Activated naive CD4-positive, alpha-beta T cell treated with anti-CD3 and anti-CD28 coated beads, Interleukin-2, amount 50 U/mL, for 16 hours (primary cell): ENCODE results near the gene MUL1.
A peak's percentile ranks its signal among the peaks of the same experiment; 100 is the strongest.

Experiments used
- DNase-seq: peaks from one replicate; pipeline ENCODE4 v3.0.0-alpha.2; 2020

Gene MUL1

DNA sequence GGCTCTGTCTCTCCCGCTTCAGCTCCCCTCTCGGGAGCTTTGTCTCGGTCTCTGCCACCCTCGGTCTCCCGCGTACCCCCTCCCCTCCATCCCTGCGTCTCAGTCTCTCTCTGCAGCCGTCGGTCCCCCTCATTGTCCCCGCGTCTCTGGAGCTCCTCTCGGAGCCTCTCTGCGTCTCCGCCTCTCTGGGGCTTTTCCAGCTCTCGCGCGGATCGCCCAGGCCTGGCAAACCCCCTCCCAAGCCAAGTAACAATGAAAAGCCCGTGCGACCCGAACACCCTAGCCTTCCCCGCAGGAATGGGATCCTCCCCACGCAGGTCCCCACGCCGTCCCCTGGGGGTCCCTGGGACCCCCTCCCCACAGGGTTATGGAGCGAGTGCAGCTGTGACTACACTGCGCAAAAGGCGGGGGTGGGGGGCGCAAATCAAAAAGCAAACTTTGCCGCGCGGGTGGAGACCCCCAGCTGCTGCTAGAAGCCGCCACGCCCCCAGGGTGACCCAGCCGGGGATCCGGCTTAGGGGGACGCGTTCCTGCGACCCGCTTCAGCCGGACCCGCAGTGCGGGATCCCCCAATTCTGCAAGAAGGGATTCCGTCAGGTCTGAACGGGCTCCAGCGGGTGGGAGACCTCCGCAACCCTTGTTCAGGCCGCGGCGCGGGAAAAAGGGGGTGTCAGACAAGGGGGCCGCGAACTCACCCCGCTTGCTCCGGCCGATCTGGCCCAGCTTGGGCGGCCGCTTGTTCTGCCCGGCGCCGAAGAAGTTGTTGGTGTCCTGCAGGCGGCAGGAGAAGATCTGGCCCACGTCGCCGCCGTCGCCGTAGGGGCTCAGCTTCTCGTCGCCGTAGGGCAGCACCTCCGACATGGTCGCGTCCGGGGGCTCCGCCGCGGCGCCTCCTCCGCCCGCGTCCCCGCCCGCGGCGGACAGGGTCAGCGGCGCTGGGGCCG is 23.2 kb downstream of the MUL1 start:
- DNase-seq = no peak

DNA sequence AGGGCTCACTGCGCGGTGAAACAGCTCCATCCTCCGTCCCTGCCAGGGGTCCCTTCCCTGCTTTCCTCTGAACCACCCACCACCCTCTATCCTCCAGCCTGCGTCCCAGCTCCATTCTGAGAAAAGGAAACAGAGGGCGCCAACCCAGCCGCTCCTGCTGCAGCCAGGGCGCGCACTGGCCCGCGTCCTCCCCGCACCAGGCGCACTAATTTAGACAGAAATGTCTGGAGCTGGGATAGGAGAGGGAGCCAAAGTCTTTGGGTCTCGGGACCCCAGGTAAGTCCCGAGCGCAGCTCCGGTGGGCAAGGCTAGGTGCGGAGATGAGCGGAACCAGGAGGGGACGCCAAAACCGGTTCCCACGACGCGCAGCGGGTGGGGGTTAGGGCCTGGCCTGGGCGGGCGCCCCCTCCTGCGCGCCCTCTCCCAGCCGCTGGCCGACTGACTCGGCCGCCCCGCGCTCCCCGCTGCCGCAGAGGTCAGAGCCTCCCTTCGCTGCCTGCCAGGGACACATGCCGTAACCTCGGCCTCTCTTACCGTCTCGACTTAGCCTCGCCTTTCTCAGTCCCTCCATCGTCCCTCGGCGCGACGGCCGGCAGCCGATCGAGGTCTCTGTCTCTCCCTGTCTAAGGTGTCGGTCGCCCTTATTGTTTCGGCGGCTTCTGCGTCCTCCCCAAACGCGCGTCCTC is 24.0 kb downstream of the MUL1 start:
- no peak for DNase-seq

DNA sequence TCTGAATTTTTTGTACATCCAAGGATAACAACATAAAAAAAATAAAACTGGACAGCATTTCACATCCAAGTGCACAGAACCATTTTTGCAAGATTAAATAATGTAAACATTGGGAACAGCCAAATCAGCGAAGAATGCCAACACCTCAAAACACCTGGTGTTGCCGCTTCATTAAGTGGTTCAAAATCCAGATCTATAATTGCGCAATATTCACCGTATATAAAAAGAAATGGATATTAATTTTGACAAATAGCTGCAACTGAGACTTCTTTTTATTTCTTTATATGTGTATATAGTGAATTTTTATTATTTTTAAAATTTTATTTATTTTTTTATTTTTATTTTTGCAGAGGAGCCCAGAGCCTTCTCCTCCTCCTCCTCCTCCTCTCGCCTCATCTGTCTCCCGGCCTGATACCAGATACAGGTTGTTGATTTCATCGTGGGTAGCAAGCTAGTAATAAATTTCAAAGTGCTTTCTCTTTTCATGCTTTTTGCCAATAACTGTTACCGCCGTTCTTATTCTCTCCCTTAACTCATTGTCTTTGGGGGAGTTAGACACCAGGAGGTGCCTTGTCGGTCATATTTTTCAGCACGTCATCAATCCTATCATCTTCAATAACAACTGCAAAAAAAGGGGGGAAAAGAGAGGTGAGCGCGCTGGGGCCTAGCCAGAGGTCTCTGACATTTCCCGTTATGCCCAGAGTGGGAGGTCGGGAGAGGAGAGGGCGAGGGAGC is 24.7 kb downstream of the MUL1 start:
- no peak for DNase-seq

DNA sequence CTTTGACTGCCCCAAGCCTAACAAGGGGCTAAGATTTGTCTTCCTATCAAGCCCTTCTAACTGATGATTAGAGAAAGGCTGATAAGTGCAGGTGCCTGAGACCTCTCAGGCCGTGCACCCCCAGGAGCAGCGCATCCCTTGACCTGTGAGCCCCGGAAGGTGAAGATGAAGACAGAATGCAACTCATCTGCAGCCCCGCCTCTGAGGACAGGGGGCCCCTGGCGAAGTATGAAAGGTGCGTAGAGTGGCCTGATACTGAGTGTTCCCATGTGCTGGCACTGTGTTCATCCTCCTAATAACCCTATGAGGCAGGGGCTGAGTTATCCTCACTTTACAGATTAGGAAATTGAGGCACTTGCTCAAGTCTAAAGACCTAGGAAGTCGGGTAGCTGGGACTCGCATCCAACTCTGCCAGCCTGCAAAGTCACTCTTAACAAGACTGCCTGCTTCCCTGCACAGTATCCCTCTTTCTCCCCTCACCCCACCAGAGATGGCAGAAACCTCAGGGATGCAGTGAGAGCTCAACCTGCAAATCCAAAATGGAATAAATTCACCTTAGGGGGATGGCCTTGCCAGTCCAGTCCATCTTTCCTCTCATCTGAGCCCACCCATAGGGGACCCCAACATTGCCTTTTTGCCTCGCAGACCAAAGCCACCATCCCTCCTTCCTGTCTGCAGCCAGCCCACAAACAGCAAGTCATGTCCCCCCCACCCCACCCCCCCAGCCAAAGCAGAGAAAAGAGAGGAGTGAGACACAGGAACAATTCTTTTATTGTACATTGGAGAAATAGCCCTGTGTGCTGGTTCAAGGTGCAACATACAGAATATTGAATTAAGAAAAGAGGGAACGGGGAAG is 26.1 kb downstream of the MUL1 start:
- no peak for DNase-seq

DNA sequence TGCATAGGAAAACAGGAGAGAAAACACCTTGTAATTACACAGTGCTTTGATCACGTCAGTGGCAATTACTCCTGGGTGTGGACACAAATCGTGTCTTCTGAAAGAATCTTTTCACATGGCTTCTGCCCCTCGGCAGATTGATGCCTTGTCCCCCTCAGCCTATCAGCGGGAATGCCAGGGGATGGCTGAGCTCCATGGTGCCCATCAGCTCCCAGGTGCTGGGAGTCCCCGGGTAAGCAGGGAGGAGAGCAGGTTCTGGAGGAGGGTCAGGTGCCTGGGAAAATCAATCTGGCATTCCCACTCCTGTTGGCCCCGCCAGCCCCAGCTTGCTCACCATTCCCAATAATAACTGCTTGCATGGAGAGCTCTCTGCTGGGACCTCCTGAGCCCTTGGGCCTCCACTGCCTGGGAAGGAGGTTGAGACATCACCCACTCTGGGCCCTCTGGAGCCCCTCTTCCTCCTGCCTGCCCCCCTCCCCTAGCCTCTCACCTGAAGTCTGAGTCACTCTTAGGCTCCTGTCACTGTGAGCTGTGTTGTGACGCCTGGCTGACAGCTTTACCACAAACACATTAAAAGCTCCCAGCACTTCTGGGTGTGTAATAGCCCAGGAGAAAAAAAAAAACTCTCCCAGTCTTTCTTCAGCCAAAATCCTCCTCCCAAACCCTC is 26.9 kb downstream of the MUL1 start:
- no peak for DNase-seq

DNA sequence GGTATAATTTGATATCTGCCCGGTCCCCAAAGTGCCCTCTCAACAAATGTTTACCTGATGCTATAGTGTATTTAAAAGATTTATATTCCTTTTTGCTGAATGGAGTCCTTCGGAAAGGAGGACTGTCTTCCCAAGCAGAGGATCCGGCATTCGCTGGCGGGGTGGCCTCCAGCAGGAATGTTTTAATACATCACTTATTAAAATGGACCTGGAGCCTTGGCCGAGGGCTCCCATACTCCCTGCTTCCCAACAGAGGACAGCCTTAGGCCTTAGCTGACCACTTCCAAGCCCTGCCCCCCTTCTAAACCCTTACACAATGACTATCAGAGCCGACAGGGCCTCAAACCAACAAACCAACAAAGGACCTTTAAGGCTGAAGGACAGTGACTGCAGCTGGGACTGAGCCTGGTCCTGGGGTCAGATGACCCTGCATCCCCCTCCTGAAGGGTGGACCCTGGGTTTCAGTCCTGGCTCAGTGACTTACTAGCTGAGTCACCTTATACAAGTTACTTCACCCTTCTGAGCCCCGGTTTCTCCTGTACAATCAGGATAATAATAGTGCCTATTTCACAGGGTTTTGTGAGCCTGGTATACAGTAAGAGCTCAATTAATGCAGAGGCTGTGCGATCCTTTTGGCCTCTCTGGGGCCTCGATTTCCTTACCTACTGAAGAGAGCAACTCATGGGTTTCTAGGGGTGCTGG is 27.6 kb downstream of the MUL1 start:
- DNase-seq = no peak

DNA sequence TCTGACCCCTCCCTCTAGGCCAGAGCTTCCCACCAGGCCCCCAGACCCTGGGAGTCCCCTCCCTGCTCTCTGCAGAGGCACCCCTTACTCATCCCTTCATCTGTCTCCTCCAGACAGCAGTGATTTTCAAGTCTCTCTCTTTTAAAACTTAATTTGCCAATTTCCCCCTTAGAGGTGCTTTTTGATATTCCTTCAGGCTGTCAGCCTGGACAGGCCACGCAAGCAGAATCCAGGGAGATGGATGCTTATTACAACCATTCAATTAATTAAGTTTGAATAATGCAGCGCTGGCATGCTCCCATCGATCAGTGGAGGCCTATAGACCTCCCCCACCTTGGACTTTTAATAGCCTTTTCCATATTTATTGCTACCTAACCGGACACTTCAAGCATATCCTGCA is 28.1 kb downstream of the MUL1 start:
- no peak for DNase-seq

DNA sequence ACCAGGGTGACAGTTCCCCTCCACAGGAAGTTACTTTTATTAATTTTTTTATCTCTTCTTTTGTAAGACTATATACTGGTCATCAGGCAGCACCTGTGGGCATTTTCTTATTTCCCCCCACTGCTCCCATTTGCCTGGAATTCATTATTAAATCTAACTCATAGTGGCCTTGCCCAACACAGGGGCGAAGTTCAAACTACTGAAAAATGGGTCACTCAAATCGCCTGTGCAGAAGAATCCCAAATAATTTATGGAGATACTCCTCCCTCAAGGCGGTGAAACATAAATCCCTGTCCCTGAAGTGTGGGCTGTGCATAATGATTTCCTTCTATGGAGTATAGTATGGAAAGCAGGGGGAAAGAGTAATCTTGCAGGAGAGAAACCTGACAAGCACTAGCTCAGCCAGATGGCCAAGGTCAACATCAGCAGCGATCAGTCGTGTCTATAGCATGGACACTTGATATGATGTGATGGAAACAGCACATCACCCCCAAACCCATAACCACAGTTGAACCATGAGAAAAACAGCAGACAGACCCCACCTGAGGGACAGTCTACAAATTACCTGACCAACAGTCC is 29.8 kb downstream of the MUL1 start:
- no peak for DNase-seq

DNA sequence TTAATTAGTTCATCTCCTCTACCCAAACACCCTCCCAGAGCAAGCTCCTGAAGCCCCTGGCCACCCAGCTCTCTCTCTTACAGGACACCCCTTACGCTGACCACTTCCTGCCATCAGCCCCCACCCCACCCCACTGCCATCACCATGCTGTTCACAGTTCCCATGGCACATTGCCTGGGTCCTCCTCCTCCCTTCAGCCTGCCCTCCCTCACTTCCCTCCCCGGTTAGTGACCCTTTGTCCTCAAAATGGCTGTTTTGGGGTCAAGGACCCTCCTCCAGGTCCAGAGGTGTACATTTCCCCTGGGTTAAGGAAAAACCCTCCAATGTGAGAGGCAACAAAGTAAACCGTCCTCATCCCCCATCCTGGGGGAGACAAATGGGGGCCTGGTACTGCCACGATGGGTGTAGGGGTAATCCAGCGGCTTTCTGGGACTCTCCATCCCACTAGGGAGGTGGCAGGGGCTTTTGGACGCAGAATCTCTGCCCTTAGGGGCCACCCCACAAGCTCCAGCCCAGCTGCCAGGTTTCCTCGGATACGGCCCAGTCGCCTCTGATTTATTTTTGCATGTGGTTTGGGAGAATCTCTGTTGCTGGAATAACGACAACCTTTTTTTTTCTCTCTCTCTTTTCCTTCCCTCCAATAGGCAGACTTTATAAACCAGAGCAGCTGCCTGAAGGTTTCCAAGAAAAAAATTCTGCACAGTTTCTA is 30.4 kb downstream of the MUL1 start:
- no peak for DNase-seq

DNA sequence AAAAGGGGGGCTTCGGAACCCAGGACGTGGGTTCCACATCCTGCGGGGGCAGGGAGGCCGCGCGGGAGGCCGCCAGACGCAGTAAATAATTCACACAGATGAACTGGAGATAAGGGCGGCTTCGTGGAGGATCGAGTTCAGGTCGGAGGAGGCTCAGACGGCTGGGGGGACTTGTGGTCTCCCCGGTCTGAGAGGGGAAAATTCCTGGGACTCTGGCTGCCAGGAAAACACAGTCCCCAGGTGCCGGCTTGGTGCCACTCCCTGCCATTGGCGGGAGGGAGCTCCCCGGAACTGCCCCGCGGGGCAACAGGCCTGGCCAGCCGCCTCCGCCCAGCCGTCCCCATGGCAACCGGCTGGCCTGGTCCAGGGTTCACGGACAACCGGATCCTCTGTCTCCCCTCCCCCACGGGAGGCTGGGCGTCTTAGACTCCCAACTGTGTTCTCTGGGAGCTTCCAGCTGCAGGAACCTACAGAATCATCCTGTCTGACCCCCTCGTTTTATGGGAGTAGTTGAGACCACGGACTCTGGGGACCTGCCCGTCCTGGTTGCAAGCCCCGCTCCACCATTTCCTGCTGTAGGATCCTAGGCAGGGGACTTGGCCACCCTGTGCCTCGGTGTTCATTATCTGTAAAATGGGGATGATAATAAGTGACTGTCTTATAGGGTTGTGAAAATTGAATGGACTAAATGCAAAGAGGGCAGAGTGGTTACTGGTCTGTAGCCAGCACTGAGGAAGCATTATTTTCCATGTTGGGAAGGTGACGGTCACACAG is 31.5 kb downstream of the MUL1 start:
- no peak for DNase-seq

DNA sequence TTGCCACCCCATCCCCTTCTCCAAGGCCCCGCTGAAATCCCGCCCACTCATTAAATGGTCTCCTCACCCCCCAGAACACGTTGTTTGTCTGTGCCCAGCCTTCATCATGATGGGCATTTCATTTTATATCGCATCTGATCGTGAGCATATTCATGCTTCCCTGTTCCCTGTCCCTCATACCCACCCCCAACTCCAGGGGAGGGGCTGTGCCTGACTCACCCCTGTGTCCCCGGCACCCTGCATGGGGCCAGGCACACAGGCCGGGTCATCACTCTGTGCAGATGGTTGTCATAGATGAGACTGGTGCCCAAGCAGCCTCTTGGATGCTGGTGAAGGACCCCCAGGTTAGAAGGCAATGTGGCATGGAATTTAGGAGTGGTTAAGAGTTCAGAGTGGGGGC is 33.0 kb downstream of the MUL1 start:
- DNase-seq = no peak

DNA sequence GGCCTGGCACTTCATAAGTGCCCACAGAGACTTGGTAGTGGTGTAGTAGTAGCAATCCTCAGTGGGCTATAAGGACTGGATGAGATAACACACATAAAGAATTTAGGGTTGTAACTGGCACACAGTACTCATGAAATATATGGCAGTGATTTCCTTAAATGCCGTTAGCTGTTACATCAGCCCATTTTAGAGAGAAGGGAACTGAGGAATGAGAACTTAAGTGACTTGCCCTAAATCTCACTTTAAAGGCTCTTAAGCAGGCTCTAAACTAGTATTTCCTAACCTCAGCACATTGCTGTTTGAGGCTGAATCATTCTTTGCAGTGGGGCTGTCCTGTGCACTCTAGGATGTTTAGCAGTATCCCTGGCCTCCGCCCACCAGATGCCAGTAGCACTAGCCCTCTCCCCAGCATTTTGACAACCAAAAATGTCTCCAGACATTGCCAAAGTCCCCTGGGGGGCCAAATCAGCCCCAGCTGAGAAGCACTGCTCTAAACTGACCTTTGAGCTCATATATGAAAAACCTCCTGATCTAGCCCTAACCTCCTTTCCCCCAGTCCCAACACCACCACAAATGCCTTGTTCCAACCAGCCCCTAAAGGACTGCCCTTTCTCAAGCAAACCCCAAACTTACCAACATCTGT is 33.5 kb downstream of the MUL1 start:
- no peak for DNase-seq

DNA sequence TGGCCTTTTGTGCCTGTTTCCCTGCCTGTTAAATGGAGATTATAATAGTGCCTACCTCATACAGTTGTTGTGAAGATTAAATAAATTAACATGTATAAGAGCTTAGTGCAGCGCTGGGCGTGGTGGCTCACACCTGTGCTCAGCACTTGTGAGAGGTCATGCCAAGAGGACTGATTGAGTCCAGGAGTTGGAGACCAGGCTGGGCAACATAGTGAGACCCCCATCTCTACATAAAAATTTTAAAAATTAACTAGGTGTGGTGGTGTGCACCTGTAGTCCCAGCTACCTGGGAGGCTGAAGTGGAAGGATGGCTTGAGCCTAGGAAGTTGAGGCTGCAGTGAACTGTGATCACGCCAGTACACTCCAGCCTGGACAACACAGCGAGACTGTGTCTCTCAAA is 34.1 kb downstream of the MUL1 start:
- DNase-seq = no peak

DNA sequence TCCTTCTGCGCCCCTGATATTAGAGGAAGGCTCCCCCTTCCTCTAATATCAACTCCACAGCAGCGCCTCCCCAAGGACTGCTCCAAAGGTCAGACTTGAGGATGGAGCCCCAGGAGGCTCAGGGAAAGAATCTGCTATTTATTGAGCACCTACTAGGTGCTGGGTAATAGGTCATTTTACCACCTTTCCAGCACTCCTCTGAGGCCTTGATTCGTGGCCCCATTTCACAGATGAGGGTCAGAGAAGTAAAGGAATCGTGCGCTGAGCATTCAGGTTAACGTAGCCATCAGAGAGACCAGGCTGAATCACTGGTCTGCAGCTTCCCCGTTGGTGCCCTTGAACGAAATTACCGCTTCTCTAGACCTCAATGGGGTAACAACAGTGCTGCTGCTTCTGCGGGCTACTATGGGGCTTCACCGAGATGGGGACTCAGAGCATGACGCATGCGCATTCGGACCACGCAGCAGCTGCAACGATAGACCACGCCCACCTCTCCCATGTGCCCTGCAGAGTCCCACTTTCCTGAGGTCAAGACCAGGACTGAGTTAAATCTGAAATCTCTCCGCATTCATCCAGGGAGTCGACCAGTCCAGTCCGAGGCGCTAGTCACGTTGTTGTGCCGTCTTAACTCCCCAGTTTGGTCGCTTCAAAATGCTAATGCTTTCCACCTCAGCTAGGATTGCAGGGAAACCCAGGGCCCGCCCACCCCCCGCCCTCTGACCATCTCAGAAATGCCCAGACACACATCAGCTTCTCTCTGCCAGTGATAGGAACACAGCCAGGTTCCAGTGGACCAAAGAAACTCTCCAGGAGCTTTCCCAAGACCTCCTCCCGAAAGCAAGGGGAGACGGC is 34.9 kb downstream of the MUL1 start:
- peak; percentile 22 for DNase-seq

DNA sequence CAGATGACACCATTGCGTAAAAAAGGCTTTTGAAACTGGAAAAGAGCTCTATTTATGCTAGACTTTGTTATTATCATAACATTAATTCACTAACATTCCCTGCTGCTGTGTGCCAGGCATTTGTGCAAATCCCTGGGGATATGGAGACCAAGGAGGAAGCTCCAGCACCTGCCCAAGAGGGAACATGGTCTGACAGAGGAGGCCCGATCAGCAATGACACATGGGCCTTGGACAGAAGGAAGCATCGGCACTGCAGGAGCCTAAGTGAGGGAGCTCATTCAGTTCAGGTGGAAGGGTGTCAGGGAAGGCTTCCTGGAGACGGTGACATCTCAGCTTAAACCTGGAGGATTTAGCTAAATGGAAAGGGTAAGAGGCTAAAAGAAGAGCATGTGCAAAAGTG is 35.8 kb downstream of the MUL1 start:
- no peak for DNase-seq

DNA sequence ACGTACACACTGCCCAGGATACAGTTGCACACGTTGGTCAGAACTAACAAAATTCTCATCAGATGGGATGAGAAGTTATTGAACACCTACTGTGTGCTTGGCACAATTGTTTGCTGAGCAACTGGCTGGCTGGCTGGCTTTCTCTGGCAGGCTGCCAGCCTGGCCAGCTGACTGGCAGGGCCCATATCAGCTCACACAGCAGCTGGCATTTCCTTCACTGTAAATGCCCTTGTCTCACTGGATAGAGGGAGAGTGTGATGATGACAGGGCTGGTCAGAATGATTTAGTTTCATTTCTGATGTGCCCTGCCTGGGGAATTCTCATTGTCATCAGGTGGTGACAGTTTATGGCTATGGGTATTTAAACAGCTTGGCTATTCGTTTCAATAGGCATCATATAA is 37.8 kb downstream of the MUL1 start:
- DNase-seq = no peak

DNA sequence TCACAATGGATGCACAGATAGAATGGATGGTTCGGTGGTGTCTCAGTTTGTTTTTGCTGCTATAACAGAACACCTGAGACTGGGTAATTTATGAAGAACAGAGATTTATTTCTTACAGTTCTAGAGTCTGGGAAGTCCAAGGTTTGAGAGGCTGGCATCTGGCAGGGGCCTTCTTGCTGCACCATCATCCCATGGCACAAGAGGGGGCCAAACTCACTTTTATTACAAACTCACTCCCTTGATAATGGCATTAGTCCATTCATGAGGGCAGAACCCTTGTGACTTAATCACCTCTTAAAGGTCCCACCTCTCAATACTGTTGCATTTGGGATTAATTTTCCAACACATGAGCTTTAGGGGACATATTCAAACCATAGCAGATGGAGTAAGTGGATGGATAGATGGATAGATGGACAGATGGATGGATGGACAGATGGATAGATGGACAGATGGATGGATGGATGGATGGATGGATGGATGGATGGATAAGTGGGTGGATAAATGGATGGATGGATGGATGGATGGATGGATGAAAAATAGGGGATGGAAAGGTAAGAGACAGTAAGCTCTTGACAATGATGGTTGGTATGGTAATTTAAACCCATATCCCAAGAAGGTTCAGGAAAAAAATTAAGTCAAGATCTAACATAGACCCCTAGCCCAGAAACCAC is 38.4 kb downstream of the MUL1 start:
- no peak for DNase-seq

DNA sequence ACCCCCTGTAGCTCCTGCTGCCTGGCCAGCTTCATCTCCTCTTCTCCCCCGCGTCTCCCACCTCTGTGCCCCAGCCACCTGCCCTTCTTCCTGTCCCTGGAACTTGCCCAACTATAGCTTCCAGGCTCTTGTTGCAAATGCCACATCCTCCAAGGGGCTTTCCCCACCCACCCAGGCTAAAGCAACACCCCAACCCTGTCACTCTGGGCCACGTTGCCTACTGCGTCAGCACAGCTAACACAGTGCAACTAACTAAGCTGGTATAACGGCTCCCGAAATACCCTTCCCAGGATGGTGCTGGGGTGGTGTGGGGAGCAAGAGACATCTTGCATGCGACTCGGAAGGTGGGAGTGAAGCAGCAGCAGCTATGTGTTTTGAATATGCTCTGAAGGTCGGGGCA is 41.7 kb downstream of the MUL1 start:
- no peak for DNase-seq
